ENCODE data around the gene SOX6.

DNA sequence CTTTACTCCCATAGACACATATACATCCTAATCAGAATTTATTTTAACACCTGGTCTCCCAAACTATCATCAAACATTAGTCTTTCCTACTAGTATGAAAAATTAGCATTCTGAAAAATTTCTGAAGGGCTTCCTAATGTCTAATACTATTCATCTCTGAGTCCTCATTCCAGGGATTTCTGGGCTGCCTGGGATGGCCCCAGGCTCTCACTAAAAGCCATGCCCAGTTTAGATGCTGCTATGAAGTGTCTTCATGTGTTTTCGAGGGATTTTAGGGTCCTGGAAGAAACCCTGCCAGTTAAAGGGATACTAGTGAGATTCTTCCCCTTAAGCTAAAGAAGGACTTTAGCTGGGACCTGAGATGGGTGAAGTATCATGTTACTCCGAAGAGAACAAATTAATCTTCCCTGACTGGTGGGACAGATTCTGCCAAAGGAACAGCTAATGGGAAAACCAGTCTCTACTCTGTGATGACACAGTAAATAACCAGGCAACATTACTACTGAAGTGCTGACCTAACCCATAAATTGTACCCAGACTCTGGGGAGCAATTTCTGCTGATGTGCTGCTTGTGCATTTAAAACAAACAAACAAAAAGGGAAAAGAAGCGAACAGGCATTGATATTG, 342.6 kb downstream of the SOX6 start:
- TF ChIP-seq CTCF (IDR thresholded peaks at IDR 0.05): no peak
- TF ChIP-seq POLR2AphosphoS5 (IDR thresholded peaks at IDR 0.05): no peak
- TF ChIP-seq POLR2A (IDR thresholded peaks at IDR 0.05): no peak
